IPS DF 4.7 (cell line): ENCODE results near the gene UNC79.
"Not testable (repeated sequence)": the region's sequence is repeated elsewhere in the genome, so short reads cannot be mapped to it uniquely, and the experiment has no call there.

ENCODE experiments used
- DNase-seq: peaks from one replicate; pipeline ENCODE4 v3.0.0-alpha.2; 2013; ENCODE audit warnings: low spot score; ENCODE audit errors: extremely low read depth

Gene UNC79

DNA sequence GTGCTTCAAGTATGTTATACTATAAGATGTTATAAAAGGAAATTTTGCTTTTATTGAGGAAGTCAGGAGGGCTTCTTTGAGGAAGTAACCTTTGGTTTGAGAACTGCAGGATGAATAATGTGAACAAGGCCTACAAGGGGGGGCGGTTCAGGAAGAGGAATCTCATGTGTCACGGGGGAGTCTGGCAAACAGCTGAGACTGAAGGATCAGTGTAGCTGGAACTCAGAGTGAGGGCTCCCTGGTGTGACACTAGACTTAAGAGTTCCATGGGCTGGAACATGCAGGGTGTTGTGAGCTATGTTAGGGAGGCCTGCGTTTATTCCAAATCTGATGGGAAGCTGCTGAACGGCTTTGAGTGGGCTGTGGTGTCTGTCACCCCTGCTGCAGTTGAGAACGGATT lies 62.3 kb downstream of the UNC79 start:
- DNase-seq, result no peak

DNA sequence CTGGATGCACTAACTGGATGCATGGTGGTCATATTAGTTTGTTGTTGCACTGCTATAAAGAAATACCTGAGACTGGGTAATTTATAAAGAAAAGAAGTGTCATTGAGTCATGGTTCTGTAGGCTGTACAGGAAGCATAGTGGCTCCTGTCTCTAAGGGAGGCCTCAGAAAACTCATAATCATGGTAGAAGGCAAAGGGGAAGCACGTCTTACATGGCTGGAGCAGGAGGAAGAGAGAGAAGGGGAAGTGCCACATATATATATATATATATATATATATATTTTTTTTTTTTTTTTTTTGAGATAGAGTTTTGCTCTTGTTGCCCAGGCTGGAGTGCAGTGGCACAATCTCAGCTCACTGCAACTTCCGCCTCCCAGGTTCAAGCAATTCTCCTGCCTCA lies 62.9 kb downstream of the UNC79 start:
- not testable (repeated sequence) for DNase-seq

DNA sequence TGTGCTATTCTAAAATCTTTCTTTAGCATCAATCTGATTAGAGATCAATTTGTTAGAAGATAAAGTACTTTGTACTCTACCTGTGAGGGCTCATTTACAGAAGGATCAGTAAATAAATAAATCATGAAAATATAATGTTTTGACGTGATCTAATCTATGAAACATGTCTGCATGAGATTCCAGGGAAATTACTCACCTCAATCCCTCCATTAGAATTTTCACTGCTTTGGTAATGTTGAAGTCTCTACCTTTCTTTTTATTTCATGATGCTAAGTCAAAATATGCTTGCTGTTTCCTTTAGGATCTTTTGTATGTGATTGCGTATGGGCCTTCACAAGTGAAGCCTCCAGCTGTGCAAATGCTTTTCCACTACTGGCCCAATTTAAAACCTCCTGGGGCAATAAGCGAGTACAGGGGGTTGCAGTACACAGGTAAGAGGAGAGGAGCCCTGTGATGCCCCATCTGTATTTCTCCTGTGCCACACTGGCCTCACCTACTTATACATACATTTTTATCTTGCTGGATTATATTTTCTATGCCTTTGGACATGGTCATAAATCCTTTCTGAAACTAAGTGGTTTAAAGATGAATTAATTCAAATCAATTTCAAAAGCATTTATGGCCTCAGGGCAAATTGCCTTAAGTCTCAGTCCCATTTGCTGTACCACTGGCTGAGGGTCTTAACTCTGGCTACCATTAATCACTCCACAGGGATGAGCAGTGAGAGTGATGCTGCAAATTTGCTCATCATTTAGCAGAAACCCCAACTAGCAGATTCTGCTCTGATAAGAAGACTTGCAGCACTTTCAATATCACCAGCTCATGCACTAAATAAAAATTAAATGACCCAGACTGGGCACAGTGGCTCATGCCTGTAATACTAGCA lies 66.4 kb downstream of the UNC79 start:
- no peak for DNase-seq

DNA sequence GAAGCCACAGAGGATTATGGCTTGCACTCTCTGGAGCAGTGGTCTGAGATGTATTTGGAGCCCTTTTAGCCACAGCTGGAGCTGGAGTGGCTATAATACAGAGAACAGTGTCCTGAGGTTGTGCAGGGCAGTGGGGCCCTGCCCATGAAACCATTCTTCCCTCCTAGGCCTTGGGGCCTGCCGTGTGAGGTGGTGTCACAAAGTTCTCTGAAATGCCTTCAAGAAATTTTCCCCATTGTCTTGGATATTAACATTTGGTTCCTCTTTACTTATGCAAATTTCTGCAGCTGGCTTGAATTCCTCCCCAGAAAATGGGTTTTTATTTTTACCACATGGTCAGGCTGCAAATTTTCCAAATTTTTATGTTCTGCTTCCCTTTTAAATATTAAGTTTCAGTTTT lies 79.3 kb downstream of the UNC79 start:
- no peak for DNase-seq

DNA sequence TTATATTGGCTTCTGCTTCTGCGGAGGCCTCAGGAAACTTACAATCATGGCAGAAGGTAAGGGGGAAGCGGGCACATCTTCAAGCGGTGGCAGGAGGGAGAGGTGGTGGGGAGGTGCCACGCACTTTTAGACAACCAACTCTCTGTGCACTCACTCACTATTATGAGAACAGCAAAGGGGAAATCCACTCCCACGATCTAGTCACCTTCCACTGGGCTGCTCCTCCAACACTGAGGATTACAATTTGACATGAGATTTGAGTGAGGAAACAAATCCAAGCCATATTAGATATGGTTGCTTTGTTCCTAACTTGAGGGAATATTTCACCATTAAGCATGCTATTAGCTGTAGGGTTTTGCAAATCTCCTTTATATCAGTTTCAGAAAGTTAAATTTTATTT lies 80.3 kb downstream of the UNC79 start:
- no peak for DNase-seq

DNA sequence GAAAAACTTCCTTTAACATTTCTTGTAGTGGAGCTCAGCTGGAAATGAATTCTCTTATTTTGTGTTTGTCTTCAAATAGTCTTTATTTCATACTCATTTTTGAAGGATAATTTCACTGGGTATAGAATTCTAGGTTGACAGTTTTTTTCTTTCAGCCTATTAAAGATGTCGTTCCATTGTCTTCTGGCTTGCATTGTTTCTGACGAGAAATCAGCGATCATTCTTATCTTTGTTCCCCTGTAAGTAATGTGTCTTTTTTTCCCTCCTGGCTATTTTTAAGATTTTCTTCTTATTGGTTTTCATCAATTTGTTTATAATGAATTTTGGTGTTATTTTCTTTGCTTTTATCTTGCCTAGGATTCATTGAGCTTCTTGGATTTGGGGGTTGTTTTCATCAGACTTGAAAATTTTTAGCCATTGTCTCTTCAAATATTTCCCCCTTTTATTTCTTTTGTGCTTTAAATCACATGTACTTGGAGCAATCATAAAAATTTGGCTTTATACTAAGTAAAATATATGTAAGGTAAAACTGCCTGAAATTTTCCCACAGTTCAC lies 89.4 kb downstream of the UNC79 start:
- no peak for DNase-seq

DNA sequence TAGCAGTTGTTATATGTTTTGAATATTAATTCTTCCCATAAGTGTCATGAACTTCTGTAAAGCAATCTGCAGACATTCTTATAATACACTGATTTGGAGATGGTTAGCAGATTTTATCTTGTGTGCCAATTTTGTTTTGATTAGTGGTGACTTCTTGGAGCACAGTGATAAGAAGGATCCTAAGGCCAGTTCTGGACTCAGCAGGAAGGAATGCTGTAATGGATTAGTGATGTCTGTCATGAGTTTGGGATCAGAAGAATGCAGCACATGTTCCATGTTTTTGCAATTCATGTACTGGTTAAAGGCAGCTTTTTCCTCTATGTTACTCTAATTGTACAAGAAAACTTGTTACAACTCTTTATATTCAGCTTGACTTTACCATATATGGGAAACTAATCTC lies 91.5 kb downstream of the UNC79 start:
- DNase-seq, result no peak

DNA sequence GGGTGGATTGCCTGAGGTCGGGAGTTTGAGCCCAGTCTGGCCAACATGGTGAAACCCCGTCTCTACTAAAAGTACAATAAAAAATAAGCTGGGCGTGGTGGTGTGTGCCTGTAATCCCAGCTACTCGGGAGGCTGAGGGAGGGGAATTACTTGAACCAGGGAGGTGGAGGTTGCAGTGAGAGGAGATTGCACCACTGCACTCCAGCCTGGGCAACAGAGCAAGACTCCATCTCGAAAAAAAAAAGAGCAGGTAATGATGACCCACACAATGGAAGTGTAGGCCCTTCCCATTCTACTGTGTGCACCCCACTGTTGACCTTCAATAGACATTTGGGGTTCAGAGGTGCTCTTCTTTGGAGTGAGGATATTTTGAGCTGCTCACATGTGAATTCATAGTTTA lies 94.5 kb downstream of the UNC79 start:
- DNase-seq, result not testable (repeated sequence)

DNA sequence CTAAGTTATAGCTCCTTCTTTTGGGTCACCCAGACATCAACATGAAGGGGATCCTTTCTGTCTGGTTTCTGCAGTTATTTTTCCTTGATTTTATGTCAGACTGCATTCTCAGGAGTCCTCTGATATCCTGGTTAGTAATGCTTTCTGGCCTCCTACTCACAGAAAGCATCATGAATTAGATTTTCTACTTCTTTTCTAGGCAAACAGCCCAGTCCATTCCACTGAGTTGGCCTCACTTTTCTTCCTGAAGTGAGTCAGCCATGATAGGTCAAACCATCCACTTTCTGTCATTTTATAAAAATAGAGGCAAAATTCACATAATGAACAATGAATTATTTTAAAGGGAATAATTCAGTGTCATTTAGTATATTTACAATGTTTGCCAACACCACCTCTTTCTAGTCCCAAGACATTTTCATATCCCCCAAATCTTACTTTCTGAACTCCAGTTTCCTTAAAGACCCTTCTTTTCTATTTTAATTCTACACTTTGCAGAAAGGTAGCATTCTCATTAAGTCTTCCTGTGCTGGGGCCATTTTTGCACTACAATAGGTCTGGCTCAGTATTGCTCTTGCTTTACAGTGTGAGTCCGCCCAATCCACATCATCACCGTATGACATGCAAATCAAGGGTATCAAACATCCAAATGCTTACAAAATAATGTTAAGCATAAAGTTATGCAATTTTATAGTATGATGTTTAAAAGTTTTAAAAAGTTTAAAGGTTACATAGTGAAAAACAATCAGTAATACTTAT lies 95.1 kb downstream of the UNC79 start:
- no peak for DNase-seq

DNA sequence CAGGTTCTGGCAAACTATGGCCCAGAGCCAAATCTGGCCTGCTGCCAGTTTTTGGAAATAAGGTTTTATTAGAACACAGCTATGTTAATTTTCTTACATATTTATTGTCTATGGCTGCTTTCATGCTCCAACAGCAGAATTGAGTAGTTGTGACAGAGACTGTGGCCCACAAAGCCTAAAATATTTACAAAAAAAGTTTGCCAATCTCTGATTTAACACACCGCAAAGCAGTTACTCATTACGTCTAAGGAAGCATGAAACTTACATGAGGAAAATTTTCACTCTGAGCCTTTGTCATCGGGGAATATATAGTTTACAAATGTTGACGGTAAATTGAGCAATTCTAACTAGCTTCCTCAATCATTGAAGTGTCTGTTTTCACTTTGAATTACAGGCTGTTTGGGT lies 96.5 kb downstream of the UNC79 start:
- DNase-seq, result no peak

DNA sequence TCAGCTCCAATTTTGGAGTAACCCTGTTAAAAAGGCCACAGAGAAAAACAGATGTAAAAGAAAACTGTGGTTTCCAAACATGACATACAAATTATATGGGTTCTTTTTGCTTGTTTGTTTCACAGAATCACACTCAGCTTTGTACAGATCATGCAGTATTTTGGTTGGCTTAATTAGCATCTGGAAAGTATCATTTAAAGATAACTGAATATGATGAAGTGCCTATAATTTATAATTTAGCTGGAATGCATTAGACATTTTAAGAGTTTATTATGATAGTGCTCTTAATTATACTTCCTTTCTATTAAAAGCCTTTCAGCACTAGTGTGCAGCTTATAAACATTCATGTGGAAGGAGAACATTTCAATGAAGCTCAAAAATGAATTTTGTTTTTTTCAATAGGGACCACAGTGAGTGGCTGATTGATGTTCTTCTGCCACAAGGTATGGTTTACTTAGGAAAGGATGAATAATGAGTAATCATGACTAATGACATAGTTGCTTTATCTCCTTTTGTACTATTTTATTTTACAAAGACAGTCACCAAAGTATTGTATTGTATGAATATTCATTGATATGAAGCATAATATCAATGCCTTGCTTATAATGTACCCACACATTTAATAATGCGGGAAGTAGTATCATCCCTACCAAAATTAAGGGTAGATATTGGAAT lies 98.3 kb downstream of the UNC79 start:
- DNase-seq, result no peak

DNA sequence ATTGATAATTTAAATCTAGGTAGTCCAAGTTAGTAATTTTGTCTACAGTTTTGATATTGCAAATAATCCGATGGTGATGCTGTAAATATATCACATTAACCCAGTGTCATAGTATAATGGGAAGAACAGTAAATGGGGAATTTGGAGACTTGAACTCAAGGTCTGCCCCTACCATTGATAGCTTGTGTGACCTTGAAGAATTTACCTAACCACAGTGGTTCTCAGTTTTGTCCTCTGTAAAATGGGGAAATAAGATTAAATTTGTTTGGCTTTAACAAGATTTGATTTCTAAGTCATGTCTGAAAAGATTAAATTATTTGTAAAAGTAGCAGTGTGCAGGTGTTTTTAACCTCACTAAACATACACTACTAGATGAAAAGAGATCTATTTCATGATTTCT lies 100.9 kb downstream of the UNC79 start:
- no peak for DNase-seq

DNA sequence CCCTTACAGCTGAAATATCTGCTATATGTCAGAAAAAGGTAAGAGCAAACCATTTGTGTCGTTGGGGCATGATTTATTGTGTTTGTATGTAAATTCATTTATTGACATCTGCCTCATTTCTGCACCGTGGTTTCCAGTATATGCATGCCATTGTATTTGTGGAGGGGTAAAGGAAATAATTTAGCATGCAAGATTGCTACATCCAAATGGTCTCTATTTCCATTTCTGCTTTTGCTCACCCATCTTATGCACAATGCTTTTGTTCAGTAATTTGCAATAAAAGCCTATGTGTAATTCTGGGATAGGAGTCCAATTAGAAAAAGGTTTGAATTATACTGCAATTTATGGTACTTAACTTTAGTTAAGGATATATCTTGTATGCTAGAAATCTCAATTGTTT lies 101.8 kb downstream of the UNC79 start:
- no peak for DNase-seq

DNA sequence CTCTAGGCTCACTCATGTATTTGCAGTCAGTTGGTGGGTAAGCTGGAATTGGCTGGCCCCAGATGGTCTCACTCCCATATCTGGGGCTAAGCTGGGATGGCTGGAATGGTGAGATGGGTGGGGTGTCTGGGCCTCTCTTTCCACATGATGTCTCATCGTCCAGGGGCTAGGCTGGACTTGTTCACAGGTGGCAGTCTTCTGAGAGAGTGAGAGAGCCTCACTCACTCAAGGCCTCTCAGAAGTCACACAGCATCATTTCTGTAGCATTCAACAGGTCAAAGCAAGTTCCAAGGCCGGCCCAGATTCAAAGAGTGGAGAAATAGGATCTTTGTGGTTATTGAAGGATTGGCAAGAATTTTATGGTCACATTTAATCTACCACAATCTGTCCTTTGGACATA lies 102.7 kb downstream of the UNC79 start:
- DNase-seq, result no peak

DNA sequence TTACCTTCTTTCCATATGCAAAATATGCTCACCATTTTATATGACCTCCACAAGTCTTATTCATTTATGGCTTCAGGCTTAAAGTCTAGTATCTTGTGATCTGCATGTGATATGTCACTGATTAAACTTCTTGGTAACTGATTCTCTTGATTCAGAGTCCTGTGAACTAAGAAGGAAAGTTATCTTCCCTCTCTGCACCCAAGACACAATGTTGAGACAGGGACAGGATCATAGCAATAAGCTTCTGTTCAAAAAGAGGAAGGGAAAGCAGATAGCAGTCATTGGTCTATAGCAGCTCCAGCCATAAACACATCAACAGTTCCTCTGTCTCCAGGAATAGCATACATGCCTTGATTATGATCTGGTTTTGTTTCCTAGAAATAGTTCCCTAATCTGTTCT lies 103.1 kb downstream of the UNC79 start:
- DNase-seq, result no peak

DNA sequence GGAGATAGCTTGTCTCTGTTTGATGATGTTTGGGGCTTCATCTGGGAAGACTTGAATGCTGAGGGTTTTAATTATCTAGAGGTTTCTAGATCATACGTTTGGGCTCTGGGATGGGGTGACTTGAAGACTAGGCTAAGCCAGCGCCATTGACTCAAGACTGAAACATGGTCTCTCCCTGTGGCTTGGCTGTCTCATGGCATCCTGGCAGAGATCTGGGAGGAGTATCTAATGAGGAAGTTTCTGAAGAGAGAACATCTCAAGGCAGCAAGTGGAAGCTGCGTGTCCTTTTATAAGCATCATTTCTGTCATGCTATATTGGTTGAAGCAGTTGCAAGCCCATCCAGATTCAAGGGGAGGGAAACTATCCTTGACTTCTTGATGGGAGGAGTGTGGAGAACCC lies 104.8 kb downstream of the UNC79 start:
- DNase-seq, result no peak

DNA sequence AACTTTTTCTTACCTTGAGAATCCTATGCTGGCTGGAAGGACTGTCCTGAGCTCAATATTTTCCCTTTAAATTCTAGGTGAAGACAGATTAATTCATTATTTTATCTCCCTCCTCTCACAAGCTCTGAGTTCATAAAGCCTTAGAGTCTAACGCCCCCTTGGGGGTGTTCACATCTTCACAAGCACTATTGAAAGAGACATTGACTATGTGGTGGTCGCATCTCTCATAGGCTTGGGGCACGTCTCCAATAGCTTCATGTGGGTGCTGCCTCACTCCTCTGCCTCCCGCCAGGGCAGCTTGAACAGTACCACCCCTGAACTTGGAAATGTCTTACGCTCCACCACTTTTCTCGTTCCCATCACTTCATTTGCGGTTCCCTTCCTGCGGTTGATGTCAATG lies 106.2 kb downstream of the UNC79 start:
- DNase-seq, result no peak

DNA sequence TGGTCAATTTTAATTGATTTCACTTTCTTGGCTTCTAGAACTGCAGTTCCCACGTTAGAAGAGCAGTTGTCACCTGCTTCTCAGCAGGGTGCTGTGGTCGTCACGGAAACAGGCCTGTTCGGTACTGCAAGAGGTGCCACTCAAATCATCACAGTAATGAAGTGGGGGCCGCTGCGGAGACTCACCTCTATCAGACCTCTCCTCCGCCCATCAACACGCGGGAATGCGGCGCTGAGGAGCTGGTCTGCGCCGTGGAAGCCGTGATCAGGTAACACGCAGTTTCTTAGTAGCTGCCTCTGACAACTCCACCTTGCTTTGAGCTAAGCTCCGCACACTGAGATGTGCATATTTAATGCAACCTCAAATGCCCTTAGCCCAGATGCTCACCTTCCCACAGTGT lies 107.2 kb downstream of the UNC79 start:
- DNase-seq, result no peak

DNA sequence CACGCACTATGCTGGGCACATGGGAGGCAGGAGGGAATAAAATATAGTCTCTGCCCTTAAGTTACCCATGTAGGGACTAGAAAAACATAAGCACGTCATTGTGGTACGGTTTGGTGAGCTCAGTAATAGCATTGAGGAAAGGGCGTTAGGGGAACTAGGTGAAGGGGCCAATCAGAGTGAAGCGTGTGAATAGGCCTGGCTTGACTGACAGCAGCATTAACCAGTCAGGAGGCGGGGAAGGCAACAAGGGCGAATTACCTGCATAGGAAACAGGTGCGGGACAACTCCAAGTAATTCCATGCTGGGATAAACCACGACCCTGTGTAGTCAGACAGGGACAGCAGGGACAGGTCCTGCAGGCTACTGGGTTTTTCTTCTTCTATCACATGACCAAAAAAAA lies 107.7 kb downstream of the UNC79 start:
- DNase-seq, result no peak

DNA sequence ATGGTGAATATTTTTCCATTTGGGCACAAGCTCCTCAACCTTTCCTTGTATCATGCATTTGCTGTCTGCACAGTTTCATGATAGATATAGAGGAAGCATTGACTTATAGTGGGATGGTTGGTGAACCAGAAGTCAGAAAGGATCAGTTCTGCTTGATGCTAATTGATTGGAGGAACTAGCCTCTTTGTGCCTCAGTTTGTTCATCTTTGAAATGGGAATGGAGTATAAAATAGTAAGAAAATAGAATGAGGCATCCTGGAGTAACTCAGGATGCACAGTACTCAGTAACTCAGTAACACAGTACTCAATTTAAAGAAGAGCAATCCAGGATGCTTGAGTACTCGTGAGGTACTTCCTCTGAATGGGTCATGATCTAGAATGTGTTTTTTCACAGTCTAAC lies 109.5 kb downstream of the UNC79 start:
- no peak for DNase-seq

DNA sequence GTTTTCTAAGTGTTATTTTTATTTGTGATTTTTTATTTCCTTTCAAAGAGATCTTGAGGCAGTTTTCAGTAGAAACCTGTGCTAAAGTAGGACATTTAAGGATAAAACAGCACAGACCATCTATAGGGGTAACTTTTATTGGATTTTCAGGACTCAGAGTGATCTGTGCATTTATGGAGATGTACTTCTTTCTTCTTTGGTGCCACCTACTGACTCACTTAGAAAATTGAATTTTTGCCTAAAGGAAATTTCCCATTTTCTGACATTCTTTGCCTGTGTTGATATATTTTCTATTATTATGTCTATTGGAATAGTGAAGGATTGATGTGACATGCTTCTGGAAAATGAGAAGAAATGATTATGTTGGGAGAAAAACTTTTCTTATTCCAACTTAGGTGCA lies 113.0 kb downstream of the UNC79 start:
- no peak for DNase-seq

DNA sequence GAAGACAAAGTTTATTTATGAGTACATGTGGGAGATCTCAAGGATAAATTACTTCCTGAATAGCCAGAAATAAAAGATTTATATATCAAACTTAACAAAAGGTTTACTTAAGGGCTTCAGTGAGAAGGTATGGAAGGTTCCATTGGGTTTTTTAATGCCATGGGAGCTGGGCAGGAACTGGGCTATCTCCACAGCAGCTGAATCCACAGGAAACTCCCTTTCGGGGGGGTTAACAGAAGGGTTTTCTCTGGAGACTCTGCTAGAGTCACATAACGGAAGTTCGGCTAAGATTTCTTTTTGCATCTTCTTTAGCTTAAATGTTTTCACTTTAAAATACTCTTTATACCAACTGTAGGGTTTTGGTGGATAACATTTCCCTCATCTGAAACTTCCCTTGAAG lies 113.5 kb downstream of the UNC79 start:
- no peak for DNase-seq
